Mononuclear cell (primary cell): ENCODE data around the gene DNMT3L. TPM values are rescaled to one million over a fixed set of nuclear protein-coding genes. Genes with fewer than 3 reads are reported as not detected.
"Not testable (repeated sequence)": the region's sequence is repeated elsewhere in the genome, so short reads cannot be mapped to it uniquely, and the experiment has no call there.

Experiments
- H3K27me3 ChIP-seq: 2 replicates; pipeline ENCODE4 v1.6.0; 2011; ENCODE audit warnings: low read length, control low read depth; ENCODE audit not compliant: insufficient read depth
- H3K4me1 ChIP-seq: 2 replicates; pipeline ENCODE4 v1.5.1; 2011; ENCODE audit warnings: mild to moderate bottlenecking, low read length, control low read depth; ENCODE audit not compliant: insufficient read depth
- H3K4me3 ChIP-seq: 2 replicates; pipeline ENCODE4 v1.5.1; 2011; ENCODE audit warnings: mild to moderate bottlenecking, low read length, moderate library complexity
- H3K9me3 ChIP-seq: 2 replicates; pipeline ENCODE4 v1.5.1; 2011; ENCODE audit warnings: low read depth, mild to moderate bottlenecking, control low read depth, low read length
- total RNA-seq: library from RNA; depleted of rRNA; stranded (reverse); fragments of >200 nt; gene quantifications from one replicate; pipeline ENCODE4 v1.2.3, GENCODE V29; 2012

Gene DNMT3L
- total RNA-seq, 1 donor: not detected

GRCh38 chr21:44249204-44250037 lies 12.3 kb downstream of the DNMT3L start:
- not testable (repeated sequence) for H3K9me3 ChIP-seq, H3K4me1 ChIP-seq, H3K4me3 ChIP-seq, H3K27me3 ChIP-seq

GRCh38 chr21:44247904-44248303 lies 13.8 kb downstream of the DNMT3L start:
- H3K9me3 ChIP-seq, H3K4me1 ChIP-seq, H3K4me3 ChIP-seq, H3K27me3 ChIP-seq: not testable (repeated sequence)

GRCh38 chr21:44243980-44244379 lies 17.7 kb downstream of the DNMT3L start:
- not testable (repeated sequence) for H3K4me3 ChIP-seq, H3K4me1 ChIP-seq, H3K27me3 ChIP-seq, H3K9me3 ChIP-seq

- not testable (repeated sequence) for H3K4me3 ChIP-seq, H3K9me3 ChIP-seq, H3K4me1 ChIP-seq, H3K27me3 ChIP-seq
Measured at GRCh38 chr21:44241281-44241680, 20.4 kb downstream of the DNMT3L start.

- H3K27me3 ChIP-seq, H3K4me3 ChIP-seq, H3K9me3 ChIP-seq, H3K4me1 ChIP-seq: not testable (repeated sequence)
Measured at GRCh38 chr21:44240842-44241241, 20.9 kb downstream of the DNMT3L start, which contains the start of gene ICOSLG. ICOSLG (minus strand) TSS chr21:44240943; CDS start chr21:44240817, 126 bp downstream.

- H3K4me1 ChIP-seq, H3K27me3 ChIP-seq, H3K4me3 ChIP-seq, H3K9me3 ChIP-seq: not testable (repeated sequence)
Measured at GRCh38 chr21:44240353-44240752, 21.3 kb downstream of the DNMT3L start.

DNA sequence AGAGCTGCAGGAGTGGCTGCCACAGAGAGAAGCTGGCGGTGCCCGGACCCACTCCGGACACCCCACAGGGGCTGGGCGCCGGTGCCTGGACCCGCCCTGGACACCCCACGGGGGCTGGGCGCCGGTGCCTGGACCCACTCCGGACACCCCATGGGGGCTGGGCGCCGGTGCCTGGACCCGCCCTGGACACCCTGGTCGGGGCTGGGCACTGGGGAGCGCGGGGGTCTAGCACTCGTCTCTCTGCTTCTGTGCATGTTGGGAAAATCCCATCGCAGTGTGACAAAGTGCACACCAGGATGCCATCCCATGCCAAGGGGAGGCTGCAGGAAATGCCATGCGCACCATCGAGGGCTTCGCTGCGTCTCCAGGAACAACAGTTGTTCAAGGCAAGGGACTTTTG lies 32.1 kb downstream of the DNMT3L start:
- not testable (repeated sequence) for H3K4me3 ChIP-seq, H3K27me3 ChIP-seq, H3K4me1 ChIP-seq, H3K9me3 ChIP-seq

GRCh38 chr21:44228109-44228508 lies 33.6 kb downstream of the DNMT3L start:
- H3K4me3 ChIP-seq, H3K27me3 ChIP-seq, H3K9me3 ChIP-seq, H3K4me1 ChIP-seq: not testable (repeated sequence)

DNA sequence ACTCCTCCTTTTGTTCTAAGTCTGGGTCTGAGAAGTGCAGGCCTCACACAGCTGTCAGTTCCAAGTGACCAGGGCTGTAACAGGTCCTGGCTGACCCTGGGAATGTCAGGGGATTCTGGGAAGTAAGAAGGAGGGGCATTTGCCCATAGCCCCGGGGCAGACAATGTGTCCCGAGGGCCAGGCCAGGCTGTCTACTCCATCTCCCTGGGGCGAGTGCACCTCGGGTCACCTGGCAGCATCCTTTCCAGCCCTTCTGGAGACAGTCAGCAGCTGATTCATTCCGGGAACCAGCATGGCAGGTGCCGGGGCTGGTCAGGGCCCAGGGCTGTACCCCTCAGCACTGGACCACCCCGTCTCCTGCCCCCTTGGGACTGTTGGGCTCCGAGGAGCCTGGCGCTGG lies 34.1 kb downstream of the DNMT3L start:
- not testable (repeated sequence) for H3K9me3 ChIP-seq

GRCh38 chr21:44225605-44226004 lies 36.1 kb downstream of the DNMT3L start:
- not testable (repeated sequence) for H3K9me3 ChIP-seq, H3K4me1 ChIP-seq, H3K27me3 ChIP-seq, H3K4me3 ChIP-seq

More for the DNA sequence above, 34.1 kb downstream of the DNMT3L start:
- not testable (repeated sequence) for H3K27me3 ChIP-seq, H3K4me3 ChIP-seq, H3K4me1 ChIP-seq

DNA sequence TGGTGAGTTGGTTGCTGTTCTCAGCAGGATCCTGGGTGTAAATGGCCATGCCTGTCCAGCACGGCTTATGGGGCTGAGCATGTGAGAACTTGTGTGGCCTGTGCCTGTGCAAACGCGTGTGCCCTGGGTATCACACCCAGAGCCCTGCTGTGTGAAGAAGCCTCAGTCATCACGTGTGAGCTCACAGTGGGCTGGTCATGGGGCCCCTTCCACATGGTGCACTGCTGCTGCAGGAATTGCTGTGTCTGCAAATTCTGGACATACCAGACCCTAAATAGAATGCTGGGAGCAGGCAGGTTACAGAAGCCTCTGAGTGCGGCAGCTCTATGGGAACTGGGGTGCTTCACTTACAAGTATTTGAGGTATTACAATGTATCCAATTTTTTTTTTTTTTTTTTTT lies 38.4 kb downstream of the DNMT3L start:
- not testable (repeated sequence) for H3K9me3 ChIP-seq, H3K4me1 ChIP-seq, H3K4me3 ChIP-seq, H3K27me3 ChIP-seq

GRCh38 chr21:44220674-44221073 lies 41.0 kb downstream of the DNMT3L start:
- H3K9me3 ChIP-seq, H3K27me3 ChIP-seq, H3K4me3 ChIP-seq: not testable (repeated sequence)

GRCh38 chr21:44218461-44218860 lies 43.2 kb downstream of the DNMT3L start:
- not testable (repeated sequence) for H3K9me3 ChIP-seq, H3K27me3 ChIP-seq, H3K4me1 ChIP-seq, H3K4me3 ChIP-seq

More at GRCh38 chr21:44220674-44221073, 41.0 kb downstream of the DNMT3L start:
- not testable (repeated sequence) for H3K4me1 ChIP-seq

GRCh38 chr21:44211978-44212377 lies 49.7 kb downstream of the DNMT3L start:
- not testable (repeated sequence) for H3K27me3 ChIP-seq, H3K4me3 ChIP-seq, H3K4me1 ChIP-seq, H3K9me3 ChIP-seq

GRCh38 chr21:44211574-44211973 lies 50.1 kb downstream of the DNMT3L start:
- not testable (repeated sequence) for H3K4me1 ChIP-seq, H3K4me3 ChIP-seq

GRCh38 chr21:44207860-44208646 lies 53.6 kb downstream of the DNMT3L start:
- not testable (repeated sequence) for H3K27me3 ChIP-seq, H3K9me3 ChIP-seq, H3K4me3 ChIP-seq, H3K4me1 ChIP-seq

More at GRCh38 chr21:44211574-44211973, 50.1 kb downstream of the DNMT3L start:
- not testable (repeated sequence) for H3K27me3 ChIP-seq, H3K9me3 ChIP-seq
